GM21737 (cell line): ENCODE measurements around the gene RHBDF1.

Experiments used
- ATAC-seq: cut with Tn5 transposase; IDR thresholded peaks from one replicate; pipeline ENCODE4 v1.9.1; 2021; ENCODE audit warnings: mild to moderate bottlenecking, moderate library complexity; ENCODE audit not compliant: unreplicated experiment

RHBDF1 gene

GRCh38 chr16:75580-76501 is 3.4 kb upstream of the RHBDF1 start:
- no peak for ATAC-seq

- ATAC-seq, result no peak
Observed at GRCh38 chr16:74747-75334, 2.4 kb upstream of the RHBDF1 start.

- no peak for ATAC-seq
Observed at GRCh38 chr16:74051-74746, 1.8 kb upstream of the RHBDF1 start.

DNA sequence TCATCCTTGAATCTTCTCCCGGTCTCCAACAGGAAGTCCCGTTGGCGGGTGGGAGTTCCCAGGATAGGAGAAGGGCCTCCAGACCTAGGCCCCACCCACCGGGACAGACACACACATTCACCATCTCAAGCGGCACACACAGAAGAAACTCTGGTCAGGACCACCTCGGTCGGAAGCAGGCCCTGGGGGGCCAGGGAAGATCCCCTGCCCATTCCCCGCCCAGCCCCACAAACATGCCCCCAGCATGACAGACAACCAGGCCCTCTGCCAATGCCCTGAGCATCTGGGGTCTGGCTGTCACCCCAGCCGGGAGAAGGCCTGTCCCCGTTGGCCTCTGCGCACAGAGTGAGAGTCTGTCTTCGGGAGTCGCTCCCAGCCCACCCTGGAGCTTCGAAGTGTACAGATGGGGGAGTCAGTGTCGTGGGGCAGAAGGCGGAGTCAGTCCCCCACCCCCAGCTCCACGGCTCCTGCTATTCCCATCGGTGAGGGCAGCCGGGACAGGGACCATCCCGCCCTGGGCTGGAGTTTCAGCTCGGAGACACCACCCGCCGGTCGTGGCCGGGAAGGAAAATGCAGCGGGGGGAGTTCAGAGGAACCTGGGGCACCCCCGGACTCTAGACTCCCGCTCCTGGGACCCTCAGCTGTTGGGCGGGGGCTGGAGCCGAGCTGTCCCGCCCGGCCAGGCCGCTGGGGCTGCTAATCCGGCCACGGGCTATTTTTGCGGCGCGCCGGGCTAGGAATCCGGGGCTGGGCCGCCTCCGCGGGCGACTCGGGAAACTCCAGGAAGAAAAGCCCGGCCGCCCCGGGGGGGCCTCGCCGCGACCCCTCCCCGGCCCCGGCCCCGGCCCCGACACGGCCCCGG is 660 bp downstream of the RHBDF1 start:
- no peak for ATAC-seq

GRCh38 chr16:71210-71539 is 1.3 kb downstream of the RHBDF1 start:
- no peak for ATAC-seq

DNA sequence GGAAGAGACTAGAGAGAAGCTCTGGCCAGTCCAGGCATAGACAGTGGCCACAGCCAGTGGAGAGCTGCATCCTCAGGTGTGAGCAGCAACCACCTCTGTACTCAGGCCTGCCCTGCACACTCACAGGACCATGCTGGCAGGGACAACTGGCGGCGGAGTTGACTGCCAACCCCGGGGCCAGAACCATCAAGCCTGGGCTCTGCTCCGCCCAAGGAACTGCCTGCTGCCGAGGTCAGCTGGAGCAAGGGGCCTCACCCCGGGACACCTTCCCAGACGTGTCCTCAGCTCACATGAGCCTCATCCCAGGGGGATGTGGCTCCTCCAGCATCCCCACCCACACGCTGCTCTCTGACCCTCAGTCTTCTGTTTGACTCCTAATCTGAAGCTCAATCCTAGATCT is 3.2 kb downstream of the RHBDF1 start:
- no peak for ATAC-seq

- no peak for ATAC-seq
Observed at GRCh38 chr16:67884-68789, 4.3 kb downstream of the RHBDF1 start.

GRCh38 chr16:67183-67791 is 5.1 kb downstream of the RHBDF1 start:
- no peak for ATAC-seq

DNA sequence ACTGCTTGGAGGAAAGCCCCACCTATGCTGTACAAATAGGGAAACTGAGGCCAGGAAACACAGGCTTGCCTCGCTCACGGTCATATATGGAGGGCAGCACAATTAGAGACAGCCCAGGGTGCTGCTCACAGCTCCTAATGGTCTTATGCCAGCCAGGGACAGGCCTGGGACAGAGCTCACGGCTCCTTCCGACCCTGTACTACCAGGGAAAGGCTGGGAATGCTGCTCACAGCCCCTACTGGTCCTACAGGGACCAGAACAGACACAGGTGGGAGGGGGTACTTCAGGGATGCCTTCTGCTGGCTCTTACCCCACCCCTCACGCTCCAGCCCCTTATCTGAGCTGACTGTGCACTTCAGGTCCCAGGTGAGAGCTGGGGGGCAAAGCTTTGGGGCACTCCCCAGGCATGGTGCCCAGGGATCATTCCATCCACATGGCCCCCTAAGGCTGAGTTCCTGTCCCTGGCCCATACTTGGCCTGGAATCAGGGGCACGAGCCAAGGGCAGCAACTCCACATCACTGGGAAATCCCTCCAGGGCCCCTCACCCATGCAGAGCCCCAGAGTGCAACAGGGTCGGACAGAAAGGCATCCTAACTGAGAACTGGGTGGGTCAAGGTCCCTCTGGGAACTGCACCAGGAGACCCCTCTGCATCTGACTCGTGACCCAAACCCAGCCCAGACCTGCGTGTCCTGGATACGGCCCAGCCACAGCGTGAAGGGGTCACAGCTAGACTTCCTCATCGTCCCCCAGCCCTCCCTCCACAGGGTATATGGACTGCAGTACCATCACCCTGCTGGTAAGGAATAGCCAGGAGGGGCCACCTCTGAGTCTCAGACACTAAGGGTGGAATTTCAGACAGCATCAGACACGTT is 5.9 kb downstream of the RHBDF1 start:
- ATAC-seq, result no peak

- no peak for ATAC-seq
Observed at GRCh38 chr16:65745-66144, 6.7 kb downstream of the RHBDF1 start.

- no peak for ATAC-seq
Observed at GRCh38 chr16:64914-65255, 7.5 kb downstream of the RHBDF1 start.

DNA sequence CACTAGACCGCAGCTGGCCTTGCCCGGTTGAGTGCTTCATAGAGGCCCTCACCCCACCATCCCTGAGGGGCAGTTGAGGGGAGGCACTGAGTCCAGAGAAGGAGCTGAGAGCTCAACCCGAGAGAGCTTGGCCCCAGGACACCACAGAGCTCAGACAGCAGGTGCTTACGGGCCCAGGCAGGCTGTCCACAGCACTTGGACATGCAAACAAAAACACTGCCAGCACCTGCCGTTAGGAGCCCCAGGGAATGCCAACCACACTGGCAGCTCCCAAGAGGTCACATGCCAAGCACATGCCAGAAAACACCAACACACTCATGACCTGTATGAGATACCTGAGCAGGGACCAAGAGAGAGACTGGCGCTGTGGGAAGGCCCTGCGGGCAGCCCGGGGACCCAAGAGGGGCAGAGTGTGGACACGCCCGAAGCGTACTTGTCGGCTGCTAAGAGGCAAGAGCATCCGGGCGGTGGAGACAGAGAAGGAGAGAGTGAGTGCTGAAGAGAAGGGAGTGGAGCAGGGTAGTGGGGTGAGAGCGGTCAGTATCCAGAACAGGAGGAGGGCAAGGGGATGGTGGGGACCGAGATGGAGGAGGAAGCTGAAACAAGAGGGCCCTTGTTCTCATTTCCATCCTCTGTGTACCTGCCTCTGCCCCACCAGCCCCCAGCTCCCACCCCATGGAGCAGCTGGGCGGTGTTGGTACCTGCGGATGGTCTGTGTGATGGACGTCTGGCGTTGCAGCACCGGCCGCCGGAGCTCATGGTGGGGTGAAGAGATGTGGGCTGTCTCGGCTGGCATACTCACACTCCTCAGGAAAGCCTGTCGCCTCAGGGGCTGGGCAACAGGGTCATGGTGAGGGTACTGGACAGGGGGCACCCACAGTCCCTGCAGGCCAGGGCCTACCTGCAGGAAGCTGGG is 8.2 kb downstream of the RHBDF1 start:
- no peak for ATAC-seq

DNA sequence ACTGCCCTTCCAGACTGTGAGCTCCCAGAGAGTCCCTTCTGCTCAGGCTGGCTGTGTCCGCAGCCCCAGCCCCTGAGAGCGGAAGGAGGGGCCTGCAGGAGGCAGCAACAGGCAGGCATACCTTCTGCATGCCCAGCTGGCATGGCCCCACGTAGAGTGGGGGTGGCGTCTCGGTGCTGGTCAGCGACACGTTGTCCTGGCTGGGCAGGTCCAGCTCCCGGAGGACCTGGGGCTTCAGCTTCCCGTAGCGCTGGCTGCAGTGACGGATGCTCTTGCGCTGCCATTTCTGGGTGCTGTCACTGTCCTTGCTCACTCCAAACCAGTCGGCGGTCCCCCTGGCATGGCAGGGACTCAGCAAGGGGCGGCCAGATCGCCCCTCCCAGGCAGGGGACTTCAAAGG is 9.0 kb downstream of the RHBDF1 start:
- no peak for ATAC-seq

DNA sequence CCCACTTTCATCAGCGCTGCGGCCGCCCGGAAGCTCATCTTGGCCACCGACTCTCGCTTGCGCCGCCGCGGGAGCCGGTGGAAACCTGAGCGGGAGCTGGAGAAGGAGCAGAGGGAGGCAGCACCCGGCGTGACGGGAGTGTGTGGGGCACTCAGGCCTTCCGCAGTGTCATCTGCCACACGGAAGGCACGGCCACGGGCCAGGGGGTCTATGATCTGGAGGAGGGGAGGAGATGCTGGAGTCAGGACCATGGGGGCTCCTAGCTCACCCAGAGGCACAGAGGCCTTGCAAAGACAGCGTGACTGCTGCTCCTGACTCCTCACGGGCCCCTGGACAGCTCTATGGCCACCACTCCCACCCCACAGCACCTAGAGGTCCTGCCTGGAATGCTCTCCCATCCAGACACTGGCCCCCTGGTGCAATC is 9.5 kb downstream of the RHBDF1 start:
- ATAC-seq, result no peak

DNA sequence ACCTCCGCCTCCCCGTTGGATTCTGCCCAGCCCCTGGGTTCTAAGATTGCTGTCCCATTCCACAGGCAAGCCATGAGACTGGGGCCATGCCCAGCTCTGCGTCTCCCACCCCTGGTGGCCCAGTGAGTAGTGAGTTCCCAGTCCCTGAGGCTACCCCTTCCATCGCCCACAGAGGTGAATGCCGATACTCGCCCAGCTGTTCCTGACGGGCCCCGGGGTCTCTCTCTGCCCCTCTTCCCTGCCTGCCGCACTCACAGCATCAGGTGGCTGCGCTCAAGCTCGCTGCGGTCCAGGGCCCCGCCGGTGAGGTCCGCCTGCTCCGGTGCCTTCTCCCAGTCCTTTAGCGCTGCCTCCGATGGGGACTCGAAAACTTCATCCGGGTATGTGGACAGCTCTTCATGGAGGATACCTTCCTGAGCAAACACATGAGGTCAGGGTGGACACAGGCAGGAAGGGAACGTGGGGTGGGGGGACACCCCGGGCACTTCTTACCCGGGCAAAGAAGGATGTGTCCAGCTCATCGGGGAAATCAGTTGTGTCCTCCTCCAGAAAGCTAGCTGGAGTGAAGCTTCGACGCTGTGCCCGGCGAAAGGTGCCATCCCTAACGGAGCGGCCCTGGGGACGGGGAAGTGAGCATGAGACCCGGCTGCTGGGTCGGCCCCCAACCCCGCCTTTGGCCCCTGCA is 10.0 kb downstream of the RHBDF1 start:
- no peak for ATAC-seq

DNA sequence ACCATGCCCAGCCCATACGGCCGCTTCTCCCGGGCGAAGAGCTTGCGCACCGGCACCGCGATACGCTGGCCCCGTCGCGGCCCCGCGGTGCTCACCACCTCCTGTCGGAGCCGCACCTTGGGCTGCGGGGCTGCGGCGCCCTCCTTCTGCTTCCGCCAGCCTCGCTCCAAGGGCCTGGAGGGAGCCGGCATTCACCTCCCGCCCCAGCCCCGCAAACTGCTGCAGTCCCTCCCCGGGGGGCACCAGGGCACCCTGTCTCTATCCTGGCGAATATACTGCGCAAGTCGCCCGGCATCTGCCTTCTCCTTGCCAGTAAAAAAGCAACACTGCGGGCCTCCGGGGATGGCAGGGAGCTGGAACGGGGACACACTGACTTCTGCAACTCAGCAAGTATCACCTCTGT is 10.6 kb downstream of the RHBDF1 start:
- ATAC-seq, result no peak
